ENCODE data around the gene ECHS1. TPM values are rescaled to one million over a fixed set of nuclear protein-coding genes. Genes with fewer than 3 reads are reported as not detected.

ECHS1 gene
- total RNA-seq, 1 donor from 2014 or later, result 110 TPM

DNA sequence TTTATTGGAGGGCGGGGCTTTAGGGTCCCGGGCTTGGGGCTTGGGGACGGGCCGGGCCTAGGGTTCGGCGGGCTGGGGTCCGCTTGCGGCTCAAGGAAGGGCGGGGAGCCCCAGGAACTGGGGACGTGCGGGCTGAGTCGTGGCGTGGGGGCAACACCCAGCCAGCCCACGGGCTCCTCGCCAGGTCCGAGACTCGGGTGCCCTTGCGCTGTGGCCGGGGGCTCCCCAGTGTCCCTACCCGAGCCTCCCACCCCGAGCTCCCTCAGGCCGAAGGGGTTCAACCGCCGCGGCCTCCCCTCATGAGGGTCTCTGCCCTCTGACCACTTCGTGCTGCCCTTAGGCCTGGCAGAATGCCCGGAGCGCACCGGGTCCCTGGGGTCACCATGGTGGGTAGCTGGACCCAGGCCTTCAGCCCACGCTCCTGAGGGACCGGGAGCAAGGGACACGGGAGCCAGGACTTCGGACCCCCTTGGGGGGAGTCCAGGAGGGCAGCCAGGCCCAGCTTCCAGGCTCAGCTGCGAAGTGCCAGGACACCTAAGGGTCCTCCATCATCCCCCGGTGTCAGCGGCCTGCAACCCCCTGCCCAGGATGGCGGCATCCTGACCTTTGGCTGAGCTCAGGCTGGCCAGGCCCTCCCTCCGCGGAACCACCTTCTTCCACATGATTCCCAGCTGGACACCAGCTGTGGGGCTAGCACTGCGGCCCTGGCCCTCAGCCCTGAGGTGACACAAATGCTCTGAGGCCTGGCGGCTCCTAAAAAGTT lies 14.8 kb downstream of the ECHS1 start:
- DNase-seq (ENCODE audit: low read depth), result no peak

DNA sequence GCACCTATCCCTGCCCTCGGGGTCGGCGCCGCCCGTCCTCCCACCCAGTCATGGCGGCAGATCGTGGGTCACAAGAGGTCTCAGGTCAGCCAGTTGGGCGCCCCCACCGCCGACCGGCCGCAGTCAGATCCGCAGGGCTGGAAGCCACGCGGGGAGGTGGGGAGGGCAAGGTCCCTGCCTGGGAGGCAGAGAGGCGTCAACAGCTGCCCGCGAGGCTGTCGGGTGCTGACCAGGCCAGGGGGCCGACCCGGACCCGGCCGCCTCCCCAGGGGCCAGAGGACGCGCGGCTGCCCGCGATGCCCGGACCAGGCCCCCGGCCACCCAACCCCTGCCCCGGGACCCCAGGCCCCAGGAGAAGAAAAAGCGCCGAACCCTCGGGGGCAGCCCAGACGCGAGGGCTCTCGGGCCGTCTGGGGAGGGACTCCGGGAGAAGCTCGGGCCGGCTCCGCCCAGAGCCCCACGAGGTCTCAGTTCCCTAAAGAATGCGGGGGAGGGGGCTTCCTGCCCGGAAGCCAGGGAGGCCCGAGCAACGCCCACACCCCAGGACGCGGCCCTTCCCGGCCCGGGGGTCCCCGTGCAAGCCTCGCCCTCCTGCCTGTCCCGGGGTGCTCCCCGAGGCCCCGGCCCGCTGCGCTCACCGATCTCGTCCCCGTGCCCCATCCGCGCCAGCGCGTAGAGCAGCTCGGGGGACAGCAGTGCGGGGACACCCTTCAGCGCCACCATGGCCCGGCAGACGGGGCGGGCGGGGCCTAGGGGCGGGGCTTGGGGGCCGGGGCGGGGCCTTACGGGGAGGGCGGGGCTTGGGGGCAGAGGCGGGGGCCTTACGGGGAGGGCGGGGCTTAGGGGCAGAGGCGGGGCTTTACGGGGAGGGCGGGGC lies 15.6 kb downstream of the ECHS1 start, which contains the start of gene FUOM:
Gene FUOM (minus strand): TSS at position 735 of the 877 bp plus-strand sequence. CDS start 12 bp downstream, at position 723.
- DNase-seq (ENCODE audit: low read depth), result peak; percentile 30

DNA sequence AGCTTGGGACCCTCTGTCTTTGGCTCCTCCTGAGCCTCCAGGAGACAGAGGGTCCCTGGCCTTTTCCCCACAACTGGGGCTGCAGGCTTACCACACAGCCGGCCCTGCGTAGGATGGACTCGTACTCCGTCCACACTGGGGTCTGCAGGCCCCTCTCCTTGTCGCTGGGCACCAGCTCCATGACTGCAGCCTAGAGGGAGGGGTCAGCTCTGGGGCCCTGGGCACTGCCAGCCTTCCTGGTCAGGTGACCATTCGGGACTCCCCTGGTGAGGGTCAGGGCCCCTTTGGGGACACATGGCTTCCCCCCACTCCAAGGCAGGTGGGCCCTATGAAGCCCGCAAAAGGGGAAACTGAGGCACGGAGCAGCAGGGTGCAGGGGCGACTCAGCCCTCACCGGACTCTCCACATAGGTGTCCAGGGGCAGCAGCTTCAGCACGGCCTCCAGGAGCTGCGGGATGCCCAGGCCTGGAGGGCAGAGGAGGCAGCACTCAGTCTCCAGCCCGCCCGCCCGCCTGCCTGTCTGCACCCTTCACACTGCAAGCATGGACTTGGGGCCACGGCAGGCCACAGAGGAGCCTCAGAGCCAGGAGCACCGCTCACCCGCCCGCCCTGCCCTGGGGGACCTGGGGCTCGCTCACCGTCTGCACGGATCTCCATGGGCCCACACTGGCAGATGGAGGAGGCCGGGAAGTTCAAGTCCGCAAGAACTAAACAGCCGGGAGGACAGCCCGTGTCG lies 16.4 kb downstream of the ECHS1 start:
- DNase-seq (ENCODE audit: low read depth), result no peak

DNA sequence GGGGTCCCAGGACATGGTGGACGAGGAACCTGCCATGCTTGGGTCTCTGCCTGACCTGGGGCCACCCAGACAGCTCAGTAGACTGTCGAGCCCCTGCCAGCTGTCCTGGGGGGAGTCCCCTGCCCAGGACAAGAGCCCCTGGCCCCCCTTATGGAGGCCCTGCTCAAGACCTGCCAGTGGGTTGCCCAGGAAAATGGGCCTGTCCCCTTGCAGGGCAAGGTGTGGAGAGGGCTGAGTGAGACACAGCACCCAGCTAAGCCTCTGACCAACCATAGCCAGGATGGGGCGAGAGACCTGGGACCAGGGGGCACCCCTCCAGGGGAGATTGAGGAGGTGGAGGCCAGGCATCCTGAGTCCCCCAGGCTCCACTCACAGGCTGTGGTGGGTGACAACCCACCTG lies 17.2 kb downstream of the ECHS1 start:
- DNase-seq (ENCODE audit: low read depth), result no peak

DNA sequence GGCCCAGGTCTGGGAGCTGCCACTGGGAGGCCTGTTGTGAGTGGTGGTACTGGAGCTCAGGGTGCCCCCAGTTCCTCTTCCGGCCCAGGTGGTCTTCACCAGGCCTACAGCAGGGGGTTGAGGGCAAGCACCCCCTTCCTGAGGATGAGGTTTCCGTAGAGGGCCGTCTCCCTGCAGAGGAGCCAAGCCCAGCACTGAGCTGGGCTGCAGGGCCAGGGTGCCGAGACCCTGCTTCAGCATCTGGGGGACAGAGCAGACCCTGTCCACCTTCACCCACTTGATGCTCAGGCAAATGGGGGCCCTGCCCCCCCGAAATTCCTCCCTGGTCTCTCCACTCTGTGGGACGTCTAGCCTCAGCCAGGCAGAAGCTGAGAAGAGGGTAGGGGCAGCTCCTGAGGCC lies 17.9 kb downstream of the ECHS1 start:
- no peak for DNase-seq (ENCODE audit: low read depth)

DNA sequence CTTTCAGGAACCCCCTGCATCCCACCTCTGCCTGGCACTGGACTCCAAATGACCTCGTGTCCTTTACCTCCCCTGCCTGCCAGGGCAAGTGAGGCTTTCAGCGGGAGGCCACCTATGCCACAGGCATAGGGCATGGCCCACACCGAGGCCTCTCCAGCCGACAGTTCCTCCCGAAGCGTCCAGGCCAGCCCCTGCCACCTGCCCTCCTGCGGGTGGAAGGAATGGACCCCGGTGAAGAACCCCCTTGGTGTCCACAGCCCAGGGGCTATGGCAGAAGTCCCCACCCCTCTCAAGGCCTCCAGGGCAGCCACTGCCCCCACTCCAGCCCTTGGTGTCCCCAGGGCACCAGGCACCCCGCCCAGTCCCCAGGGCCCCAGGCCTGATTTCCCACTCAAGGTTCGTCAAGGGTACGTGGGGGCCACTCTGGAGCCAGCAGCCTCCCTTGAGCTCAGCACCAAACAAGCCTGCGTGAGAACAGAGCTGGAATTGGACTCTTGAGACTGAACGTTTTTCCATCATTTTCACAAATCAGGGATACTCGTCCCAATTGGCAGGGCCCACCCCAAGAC lies 18.4 kb downstream of the ECHS1 start:
- DNase-seq (ENCODE audit: low read depth), result no peak

DNA sequence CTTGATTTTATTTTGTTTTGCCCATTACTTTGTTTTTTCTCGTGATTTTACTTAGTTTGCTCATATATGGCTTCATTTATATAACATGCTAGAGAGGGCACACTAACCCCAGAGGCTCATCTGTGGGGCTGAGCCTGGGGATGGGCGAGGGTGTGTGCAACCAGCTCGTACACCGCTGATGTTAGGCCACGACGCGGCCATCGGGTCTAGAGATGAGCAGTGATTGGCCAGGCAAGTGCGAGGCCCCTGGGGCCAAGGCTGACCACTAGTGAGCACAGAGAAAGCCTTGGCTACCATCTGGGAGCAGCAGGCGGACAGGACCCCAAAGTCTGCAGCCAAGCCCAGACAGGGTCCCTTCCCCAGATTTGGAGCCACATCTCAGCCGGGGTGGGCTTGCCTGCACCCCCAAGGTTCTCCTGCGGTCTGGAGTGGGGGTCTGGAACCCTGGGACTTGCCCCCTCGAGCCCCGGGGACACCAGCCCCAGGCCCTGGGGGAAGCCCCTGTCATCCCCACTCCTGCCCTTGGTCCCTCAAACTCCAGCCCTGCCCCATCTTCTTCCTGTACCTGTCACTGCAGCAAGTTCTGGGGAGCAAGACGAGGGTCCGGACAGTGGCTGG lies 19.1 kb downstream of the ECHS1 start:
- no peak for DNase-seq (ENCODE audit: low read depth)

DNA sequence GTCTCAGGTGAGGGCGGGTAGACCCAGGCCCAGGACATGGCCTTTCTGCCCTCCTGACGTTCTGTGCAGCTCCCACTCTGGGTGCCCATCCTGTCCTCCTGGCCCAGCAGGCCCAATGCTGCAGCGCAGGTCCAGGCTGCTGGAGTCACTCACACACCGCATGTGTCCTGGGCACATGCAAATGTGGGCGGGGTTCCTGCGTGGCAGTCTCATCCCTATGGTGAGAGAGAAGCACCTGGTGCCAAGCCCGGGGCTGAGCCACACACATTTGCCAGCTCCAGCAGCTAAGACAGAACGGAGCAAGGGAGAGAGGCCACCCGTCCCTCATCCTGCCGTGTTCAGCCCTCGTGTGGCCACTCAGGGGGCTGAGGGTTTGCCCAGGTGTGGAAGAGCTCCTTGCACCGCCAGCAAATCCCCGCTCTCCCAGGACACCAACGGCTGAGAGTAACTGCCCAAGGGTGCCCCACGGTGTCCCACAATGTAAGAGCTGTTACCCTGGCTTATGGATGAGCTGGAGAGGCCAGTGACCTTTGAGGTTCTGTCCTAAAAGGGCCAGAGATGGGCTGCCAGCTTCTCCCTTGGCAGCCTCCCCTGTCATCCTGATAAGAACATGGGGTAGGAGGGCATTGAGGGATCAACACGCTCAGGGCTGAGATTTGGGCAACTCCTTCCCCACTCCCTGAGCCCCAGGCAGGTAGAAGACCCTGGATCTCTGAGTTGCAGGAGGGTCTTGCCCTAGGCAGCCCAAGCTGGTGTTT lies 19.8 kb downstream of the ECHS1 start:
- no peak for DNase-seq (ENCODE audit: low read depth)

DNA sequence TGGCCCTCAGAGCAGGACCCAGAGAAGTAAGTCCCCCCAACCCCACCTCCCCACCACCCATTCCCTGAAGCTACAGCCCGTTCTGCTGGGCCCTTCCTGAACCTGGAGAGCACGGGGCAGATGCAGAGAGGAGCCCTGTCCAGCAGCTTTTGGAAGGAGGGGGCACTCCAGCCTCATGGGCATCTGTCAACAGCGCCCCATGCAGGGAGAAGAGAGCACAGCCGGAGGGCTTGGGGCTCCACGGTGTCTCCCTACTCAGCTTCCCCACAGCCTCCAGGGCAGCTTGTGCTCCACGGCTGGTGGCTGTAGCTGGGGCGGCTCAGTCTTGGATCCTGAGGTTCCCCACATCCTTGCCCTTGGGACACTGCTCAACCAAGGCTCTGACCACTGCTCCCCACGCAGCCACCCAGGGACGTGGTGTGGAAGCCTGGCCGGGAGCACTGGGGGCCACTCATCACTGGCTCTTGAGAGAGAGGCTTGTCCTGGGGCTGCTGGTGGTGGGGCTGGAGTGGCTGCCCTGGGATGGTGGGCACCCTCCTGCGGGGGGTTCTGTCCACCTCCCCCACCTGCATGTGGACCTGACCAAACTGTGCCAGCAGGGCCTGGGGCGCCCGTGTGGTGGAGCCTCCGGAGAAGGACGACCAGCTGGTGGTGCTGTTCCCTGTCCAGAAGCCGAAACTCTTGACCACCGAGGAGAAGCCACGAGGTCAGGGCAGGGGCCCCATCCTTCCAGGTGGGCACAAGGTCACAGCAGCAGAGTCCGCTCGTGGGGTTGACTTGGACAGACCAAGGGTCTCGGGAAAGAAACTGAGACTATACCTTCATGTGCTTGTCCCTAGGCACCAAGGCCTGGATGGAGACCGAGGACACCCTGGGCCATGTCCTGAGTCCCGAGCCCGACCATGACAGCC lies 21.5 kb downstream of the ECHS1 start:
- DNase-seq (ENCODE audit: low read depth), result no peak

DNA sequence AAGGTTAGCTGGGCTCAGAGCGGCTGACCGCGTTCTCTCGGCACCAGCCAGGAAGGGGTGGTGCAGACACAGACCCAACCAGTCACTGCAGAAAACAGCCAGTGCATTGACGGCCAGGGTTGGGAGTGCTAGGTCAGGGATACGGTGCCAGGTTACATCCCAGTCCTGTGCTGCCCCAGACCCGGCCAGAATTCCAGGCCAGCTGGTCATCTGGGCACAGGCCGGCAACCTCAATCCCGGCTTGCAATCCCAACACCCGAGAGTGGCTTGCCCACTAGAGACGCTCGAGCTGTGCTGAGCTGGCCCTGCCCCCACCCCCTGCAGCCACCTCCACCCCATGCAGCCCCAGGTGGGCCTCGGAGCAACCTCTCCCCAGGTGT lies 22.2 kb downstream of the ECHS1 start:
- no peak for DNase-seq (ENCODE audit: low read depth)

DNA sequence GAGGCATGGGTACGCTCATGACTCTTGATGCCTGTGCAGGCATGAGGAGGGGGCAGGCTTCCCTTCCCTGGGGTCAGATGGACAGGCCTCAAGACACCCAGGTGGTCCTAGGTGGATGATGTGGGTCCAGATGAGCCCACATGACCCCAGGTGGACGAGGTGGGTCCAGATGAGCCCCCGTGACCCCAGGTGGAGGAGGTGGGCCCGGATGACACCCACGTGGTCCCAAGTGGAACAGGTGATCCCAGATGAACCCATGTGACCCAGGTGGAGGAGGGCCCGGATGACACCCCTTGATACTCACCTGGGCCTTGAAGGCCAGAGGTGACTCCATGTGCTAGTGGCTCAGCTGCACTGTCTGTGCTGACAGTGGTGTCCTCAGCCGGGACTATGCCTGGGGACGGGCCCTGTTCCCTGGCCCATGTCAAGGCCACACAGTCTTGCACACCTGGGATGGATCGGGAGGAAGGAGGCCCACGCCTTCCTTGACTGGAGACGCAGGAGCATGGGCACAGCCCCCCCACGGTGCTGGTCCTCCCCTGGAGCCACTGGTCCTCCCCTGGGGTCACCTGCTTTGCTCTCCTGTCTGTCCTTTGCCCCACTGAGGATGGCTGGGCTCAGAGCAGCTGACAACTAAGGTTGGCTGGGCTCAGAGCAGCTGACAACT lies 22.7 kb downstream of the ECHS1 start:
- no peak for DNase-seq (ENCODE audit: low read depth)

DNA sequence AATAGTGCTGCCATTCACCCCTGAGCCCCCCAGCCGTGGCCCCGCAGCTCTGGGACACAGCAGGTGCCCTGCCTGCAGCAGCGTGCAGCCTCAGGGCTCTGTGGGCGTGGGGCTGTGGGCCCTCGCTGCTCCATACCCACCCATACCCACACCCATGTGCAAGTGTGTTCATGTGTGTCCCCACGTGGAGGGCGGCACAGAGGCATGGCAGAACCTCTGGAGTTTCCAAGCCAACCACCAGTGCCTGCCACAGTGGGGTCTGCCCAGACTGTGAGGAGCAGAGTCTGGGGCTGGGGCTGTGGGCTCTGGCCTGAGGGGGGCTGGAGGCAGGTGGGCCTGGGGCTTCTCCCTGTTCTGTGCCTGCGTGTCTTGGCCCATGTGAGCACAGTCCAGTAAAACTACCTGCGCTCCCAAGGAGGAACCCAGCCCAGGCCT lies 23.6 kb downstream of the ECHS1 start:
- DNase-seq (ENCODE audit: low read depth), result no peak

DNA sequence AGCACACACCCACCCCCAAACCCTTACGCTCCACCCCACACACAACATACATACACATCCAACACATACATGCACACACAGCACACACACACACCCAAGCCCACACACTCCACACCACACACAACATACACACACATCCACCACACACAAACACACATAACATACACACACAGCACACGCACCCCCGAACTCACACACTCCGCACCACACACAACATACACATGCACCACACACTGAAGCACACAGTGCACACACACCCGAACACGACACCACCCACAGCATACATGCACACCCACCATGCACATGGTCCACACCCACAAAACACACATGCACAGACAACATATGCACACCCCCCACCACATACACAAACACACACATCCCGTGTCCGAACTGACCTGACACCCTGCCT lies 24.0 kb downstream of the ECHS1 start:
- no peak for DNase-seq (ENCODE audit: low read depth)

DNA sequence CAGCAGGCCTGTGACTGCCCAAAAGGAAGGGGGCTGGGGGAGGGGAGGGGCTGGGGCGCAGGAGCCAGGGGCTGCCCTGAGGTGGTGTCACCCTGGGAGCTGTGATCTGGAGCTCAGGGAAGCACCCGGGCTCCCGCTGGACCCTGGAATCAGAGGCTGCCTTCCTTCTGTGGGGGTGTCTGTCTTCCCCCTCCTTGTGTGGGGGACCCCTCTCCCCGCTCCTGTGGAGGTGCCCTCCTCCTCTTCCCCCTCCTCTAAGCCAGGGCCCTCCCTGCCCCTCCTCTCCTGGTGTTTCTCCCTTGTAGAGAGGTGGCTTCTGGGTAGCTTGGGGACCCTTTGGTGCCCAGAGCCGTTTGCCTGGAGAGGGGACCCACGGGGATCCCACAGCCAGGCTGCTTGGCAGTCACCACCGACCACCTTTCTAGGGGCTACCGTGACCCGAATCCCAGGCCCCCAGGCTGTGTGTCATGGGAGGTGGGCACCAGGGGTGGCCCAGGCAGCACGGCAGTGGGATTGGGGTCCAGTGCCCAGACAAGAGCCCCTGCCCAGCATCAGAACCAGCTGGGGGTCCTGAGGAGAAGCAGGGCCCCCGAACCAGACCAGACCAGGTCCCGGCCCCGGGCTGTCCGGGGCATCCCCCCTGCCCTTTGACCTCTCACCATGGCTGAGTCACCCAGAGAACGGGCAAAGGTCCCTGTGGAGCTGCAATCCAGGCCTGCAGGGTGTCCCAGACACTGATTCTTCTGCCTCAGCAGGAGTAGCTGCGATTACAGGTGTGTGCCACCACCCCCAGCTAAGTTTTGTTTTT lies 25.2 kb downstream of the ECHS1 start:
- no peak for DNase-seq (ENCODE audit: low read depth)

DNA sequence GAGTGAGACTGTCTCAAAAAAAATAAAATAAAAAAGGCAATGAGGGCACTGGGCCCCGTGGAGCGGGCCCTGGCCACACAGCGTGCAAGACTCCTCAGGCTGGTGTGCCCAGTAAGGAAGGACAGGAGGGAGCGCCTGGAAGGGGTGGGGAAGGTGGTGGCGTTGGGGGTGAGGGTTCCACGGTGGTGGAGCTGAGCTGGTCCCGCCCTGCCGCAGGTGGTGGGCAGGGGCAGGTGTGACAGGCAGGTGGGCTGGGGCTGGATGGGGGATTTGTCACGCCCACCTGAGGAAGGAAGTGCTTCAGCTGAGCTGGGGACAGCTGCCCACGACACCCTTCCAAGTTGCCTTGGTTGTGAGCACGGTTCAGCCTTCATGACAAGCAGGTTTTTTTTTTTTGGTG lies 26.7 kb downstream of the ECHS1 start:
- no peak for DNase-seq (ENCODE audit: low read depth)

DNA sequence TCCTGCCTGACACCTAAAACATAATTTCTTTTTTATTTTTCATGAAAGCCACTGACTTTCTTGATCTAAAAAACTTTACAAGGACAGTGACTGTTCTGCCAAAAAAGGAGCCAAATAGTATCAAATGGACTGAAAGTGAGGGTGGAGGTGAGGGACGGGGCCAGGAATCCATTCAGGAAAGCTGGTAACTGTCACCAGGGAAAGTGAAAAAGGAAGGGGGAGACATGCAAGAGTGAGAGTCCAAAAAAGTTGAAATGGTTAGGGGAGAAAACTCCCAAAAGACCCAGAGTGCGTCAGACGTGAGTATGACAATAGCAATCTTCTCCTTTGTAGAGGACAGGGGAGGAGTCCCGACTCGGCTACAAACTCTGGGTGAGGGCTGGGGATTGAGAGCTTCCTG lies 28.9 kb downstream of the ECHS1 start:
- no peak for DNase-seq (ENCODE audit: low read depth)

DNA sequence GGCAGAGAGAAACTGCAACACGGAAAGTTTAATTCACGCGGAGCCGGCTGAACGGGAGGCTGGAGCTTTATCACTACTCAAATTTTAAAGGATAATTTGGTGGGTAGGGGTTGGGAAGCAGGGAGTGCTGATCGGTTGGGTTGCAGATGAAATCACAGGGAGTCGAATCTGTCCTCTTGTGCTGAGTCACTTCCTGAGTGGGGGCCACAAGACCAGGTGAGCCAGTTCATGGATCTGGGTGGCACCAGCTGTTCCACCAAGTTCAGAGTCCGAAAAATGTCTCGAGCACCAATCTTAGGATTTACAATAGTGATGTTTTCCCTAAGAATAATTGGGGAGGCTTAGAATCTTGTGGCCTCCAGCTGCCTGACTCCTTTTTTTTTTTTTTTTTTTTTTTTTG lies 29.6 kb downstream of the ECHS1 start:
- DNase-seq (ENCODE audit: low read depth), result no peak

DNA sequence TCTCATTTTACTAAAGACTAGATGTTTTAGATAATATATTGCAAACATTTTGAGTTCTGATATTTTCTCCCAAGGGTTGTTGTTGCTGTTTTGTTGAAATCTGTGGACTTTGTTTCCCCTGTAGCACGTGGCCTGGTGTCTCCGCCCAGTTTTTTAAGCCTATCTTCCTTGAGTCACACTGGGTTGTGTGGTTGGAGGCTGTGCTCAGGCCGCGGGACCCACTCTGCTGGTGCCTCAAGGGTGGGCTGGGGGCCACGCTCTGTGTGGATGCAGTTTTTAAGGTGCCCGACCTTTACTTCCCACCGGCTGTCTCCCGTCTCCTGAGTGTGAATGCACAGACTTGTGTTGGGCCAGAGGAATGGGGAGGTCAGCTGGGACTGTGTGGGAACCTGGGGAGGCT lies 30.2 kb downstream of the ECHS1 start:
- no peak for DNase-seq (ENCODE audit: low read depth)
